ENCODE data around the gene TMEM208. TPM values are rescaled to one million over a fixed set of nuclear protein-coding genes. Genes with fewer than 3 reads are reported as not detected.
A peak's percentile ranks its signal among the peaks of the same experiment; 100 is the strongest.

Gene TMEM208
- total and polyA plus RNA-seq, 4 donors, result 22.3 to 140 (median 70.2) TPM

- TF ChIP-seq ZBTB33 (IDR thresholded peaks at IDR 0.05) (no peak), NR2F2 (IDR thresholded peaks at IDR 0.05) (no peak), FOXA2 (IDR thresholded peaks at IDR 0.05) (no peak), EGR1 (IDR thresholded peaks at IDR 0.05; ENCODE audit: low read depth in 2 of 2) (no peak), HNF4G (IDR thresholded peaks at IDR 0.05) (no peak)
- TF ChIP-seq, protein P1, sequence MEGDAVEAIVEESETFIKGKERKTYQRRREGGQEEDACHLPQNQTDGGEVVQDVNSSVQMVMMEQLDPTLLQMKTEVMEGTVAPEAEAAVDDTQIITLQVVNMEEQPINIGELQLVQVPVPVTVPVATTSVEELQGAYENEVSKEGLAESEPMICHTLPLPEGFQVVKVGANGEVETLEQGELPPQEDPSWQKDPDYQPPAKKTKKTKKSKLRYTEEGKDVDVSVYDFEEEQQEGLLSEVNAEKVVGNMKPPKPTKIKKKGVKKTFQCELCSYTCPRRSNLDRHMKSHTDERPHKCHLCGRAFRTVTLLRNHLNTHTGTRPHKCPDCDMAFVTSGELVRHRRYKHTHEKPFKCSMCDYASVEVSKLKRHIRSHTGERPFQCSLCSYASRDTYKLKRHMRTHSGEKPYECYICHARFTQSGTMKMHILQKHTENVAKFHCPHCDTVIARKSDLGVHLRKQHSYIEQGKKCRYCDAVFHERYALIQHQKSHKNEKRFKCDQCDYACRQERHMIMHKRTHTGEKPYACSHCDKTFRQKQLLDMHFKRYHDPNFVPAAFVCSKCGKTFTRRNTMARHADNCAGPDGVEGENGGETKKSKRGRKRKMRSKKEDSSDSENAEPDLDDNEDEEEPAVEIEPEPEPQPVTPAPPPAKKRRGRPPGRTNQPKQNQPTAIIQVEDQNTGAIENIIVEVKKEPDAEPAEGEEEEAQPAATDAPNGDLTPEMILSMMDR (IDR thresholded peaks at IDR 0.05; ENCODE audit: low read depth, low read length, missing input control), result no peak
Measured at GRCh38 chr16:67208154-67208896, 18.6 kb upstream of the TMEM208 start (continued).

- Histone ChIP-seq H3K4me1 (ENCODE audit: control insufficient read depth in 4 of 4, insufficient read depth in 4 of 4, low read length in 3 of 4) (peaks cover 18 to 39% (median 34%) of the 10 kb centered on the region in 4 donors), H3K4me3 (ENCODE audit: low read depth in 1 of 3, low read length in 3 of 3) (no peak overlapping the region), H3K27me3 (ENCODE audit: control insufficient read depth in 4 of 4, insufficient read depth in 4 of 4, low read length in 3 of 4) (no peaks in the 10 kb centered on the region), H3K27ac (ENCODE audit: low read depth in 1 of 2, low read length in 2 of 2) (no peak overlapping the region), H3K36me3 (ENCODE audit: control insufficient read depth in 4 of 4, insufficient read depth in 3 of 4, low read depth in 1 of 4, low read length in 3 of 4) (peaks cover 0 to 2% (median 0%) of the 10 kb centered on the region in 4 donors), H3K9ac (ENCODE audit: low read depth in 1 of 2, low read length in 2 of 2) (no peak overlapping the region), H3K9me3 (ENCODE audit: control insufficient read depth in 4 of 4, low read length in 3 of 4) (no peaks in the 10 kb centered on the region)
- no peak for TF ChIP-seq ZBTB33 (IDR thresholded peaks at IDR 0.05)
- TF ChIP-seq YY1 (IDR thresholded peaks at IDR 0.05), result no peak
- 90% methylated on average over 8 of the region's 8 CpGs for WGBS
- DNase-seq (ENCODE audit: low spot score), result no peak
Measured at GRCh38 chr16:67209565-67209964, 17.4 kb upstream of the TMEM208 start.

- Histone ChIP-seq H3K27me3 (ENCODE audit: control insufficient read depth in 4 of 4, insufficient read depth in 4 of 4, low read length in 3 of 4) (no peaks in the 10 kb centered on the region), H3K4me3 (ENCODE audit: low read depth in 1 of 3, low read length in 3 of 3) (no peak overlapping the region), H3K4me1 (ENCODE audit: control insufficient read depth in 4 of 4, insufficient read depth in 4 of 4, low read length in 3 of 4) (peaks cover 18 to 40% (median 37%) of the 10 kb centered on the region in 4 donors), H3K9me3 (ENCODE audit: control insufficient read depth in 4 of 4, low read length in 3 of 4) (no peaks in the 10 kb centered on the region), H3K36me3 (ENCODE audit: control insufficient read depth in 4 of 4, insufficient read depth in 3 of 4, low read depth in 1 of 4, low read length in 3 of 4) (no peaks in the 10 kb centered on the region), H3K27ac (ENCODE audit: low read depth in 1 of 2, low read length in 2 of 2) (no peak overlapping the region), H3K9ac (ENCODE audit: low read depth in 1 of 2, low read length in 2 of 2) (no peak overlapping the region)
- peak; percentile 43 to 66 for TF ChIP-seq HNF4A (conservative IDR thresholded peaks at IDR 0.05)
- TF ChIP-seq GABPA (IDR thresholded peaks at IDR 0.05 in 1 of 2, conservative IDR thresholded peaks at IDR 0.05 in 1 of 2), result peak in 1 of 2 donors; percentile 55
- peak; percentile 75 for TF ChIP-seq NR2F2 (IDR thresholded peaks at IDR 0.05)
- no peak for TF ChIP-seq HNF4G (IDR thresholded peaks at IDR 0.05)
- peak; percentile 85 to 90 for TF ChIP-seq RXRA (IDR thresholded peaks at IDR 0.05)
- no peak for TF ChIP-seq ATF3 (IDR thresholded peaks at IDR 0.05)
- TF ChIP-seq, protein P1 (IDR thresholded peaks at IDR 0.05; ENCODE audit: low read depth, low read length, missing input control), result peak; percentile 8
- TF ChIP-seq SP1 (IDR thresholded peaks at IDR 0.05), result peak; percentile 47
- 71% methylated on average over 25 of the region's 25 CpGs for WGBS
- no peak for DNase-seq (ENCODE audit: low spot score)
Measured at GRCh38 chr16:67210069-67210937, 16.6 kb upstream of the TMEM208 start.
